ENCODE data around the gene SLC15A2.

The SLC15A2 gene

GRCh38 chr3:121981473-121981872 lies 87.3 kb downstream of the SLC15A2 start:
- no peak for FAIRE-seq

- FAIRE-seq: no peak
Observed at GRCh38 chr3:121985846-121986245, 91.6 kb downstream of the SLC15A2 start.

- no peak for FAIRE-seq
Observed at GRCh38 chr3:121988146-121988545, 93.9 kb downstream of the SLC15A2 start.

- FAIRE-seq: no peak
Observed at GRCh38 chr3:121989943-121990342, 95.7 kb downstream of the SLC15A2 start.

GRCh38 chr3:121992601-121993560 lies 98.7 kb downstream of the SLC15A2 start:
- no peak for FAIRE-seq
